ENCODE measurements around the gene ABCA5.

ABCA5 gene, protein sequence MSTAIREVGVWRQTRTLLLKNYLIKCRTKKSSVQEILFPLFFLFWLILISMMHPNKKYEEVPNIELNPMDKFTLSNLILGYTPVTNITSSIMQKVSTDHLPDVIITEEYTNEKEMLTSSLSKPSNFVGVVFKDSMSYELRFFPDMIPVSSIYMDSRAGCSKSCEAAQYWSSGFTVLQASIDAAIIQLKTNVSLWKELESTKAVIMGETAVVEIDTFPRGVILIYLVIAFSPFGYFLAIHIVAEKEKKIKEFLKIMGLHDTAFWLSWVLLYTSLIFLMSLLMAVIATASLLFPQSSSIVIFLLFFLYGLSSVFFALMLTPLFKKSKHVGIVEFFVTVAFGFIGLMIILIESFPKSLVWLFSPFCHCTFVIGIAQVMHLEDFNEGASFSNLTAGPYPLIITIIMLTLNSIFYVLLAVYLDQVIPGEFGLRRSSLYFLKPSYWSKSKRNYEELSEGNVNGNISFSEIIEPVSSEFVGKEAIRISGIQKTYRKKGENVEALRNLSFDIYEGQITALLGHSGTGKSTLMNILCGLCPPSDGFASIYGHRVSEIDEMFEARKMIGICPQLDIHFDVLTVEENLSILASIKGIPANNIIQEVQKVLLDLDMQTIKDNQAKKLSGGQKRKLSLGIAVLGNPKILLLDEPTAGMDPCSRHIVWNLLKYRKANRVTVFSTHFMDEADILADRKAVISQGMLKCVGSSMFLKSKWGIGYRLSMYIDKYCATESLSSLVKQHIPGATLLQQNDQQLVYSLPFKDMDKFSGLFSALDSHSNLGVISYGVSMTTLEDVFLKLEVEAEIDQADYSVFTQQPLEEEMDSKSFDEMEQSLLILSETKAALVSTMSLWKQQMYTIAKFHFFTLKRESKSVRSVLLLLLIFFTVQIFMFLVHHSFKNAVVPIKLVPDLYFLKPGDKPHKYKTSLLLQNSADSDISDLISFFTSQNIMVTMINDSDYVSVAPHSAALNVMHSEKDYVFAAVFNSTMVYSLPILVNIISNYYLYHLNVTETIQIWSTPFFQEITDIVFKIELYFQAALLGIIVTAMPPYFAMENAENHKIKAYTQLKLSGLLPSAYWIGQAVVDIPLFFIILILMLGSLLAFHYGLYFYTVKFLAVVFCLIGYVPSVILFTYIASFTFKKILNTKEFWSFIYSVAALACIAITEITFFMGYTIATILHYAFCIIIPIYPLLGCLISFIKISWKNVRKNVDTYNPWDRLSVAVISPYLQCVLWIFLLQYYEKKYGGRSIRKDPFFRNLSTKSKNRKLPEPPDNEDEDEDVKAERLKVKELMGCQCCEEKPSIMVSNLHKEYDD (N-terminal part only)

DNA sequence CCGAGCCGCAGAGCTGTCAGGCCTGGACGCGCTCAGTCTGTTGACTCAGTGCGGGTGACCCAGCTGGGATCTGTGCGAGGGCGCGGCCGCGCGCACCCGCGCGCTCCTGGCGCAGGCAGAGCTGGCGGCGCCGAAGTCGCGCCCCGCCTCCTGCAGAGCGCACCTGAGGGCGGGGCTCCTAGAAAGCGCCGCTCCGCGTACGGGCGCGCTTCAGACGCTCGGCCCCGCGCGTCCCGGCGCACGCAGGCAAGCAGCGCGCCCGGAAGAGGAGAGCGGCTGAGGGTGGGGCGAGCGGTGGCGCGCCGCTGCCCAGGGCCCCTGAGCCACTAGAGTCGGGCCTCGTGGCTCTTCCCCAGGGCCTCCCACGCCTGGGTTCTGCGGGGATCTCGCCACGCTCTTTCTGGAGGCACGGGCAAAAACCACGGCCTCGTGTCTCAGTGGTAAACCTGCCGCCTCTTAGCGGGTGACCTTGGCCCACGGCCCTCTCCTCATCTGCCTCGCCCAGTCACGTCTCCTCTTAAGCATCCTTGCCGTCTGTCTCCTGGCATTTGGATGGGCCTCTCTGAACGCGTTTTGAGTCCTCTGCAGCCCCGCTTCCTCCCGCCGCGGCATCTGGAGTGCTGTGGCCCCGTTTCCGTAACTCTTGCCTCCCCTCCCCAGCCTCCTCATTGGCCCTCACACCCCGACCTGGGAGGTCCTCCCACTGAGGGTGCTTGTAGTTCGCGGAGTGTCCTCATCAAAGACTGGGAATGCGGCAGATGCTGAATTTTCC, at the start of gene ABCA5:
Gene ABCA5 (minus strand): TSS at position 74 of the 772 bp plus-strand sequence. CDS start 12,718 bp downstream, outside the sequence.
- DNase-seq = peak; percentile 88

DNA sequence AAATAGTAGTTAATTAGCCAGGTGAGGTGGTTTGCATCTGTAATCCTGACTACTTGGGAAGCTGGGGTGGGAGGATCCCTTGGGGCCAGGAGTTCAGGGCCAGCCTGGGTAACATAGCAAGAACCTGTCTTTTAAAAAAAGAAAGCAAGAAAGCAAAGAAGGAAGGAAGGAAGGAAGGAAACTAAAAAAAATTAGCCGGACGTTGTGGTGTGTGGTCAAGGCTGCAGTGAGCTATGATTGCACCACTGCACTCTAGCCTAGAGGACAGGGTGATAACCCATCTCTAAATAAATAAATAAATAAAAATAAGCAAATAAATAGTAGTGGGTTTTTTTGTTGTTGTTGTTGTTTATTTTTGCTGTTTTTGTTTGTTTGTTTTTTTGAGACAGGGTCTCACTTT, 48.3 kb upstream of the ABCA5 start:
- no peak for DNase-seq

DNA sequence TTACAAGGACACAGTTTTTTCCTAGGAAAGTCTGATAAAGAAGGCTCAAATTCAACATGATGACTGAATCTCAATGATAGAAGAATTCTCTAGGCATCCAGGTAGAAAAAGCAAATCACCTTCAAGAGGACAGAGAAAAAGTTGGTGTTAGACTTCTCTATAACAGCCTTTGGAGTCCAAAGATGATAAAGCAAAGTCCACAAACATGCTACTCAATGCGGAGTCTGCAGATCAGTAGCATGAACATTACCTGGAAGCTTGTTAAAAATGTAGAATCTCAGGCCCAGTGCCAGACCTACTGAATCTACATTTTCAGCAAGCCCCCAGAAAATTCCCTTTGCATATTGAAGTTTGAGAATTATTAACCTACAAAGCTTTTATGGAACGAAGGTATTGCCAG, 46.1 kb upstream of the ABCA5 start:
- no peak for DNase-seq

DNA sequence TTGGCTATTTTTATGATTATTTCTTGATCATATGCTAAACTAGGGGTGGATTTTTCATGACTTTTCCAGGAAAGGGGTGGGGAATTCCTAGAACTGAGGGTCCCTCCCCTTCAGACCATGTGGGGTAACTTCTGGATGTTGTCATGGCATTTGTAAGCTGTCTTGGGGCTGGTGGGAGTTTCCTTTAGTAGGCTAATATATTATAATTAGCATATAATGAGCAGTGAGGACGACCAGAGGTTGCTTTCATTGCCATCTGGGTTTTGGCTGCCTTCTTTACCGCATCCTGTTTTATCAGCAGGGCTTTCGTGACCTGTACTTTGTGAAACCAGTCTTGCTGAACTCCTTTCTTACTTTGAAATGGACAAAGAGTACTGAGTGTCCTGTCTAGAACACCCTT, 40.4 kb upstream of the ABCA5 start:
- DNase-seq = no peak

DNA sequence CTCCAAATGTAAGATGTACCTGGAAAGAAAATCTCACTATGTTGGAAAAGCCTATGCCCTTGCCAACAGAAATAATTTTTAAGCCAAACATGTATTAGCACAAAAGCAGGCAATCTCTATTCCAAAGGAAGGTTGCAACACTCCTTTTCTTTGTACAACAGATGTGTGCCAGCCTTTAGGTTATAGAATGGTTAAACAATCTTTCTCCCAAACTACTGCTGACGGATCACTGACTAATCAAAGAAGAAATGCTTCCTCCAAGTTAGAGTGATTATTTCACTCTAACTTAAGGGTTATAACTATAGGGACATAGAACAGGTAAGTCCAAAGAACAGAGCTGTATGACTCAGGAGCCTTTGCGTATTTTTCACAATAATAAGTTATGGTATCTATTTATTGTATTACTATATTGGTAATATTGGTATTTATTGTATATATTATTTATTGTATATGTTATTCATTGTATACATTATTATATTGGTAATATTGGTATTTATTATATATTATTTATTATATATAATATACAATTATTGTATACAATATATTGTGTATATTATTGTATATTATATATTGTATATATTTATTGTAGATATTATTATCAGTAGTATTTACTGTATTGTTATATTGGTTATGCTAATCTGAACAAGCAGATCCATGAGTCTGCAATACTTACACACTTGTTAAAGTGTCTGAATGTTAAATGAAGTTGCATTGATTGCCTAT, 36.7 kb upstream of the ABCA5 start:
- no peak for DNase-seq

DNA sequence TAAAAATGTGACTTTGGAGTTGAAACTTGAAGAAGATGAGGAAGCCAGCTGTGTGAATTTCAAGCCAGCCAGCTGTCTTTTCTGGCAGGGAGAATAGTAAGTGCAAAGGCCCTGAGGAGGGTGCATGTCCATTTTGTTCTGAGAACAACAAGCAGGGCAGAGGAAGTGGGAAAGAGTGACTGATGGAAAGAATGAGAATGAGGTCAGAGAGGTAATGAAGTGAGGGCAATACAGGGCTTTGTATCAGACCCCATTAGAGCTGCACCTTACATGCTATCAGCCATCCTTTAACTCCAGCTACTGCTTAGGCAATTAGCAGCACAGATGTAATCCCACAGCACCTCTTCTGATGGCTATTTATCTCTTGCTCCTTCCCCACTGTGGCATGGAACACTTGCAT, 34.2 kb upstream of the ABCA5 start:
- no peak for DNase-seq

DNA sequence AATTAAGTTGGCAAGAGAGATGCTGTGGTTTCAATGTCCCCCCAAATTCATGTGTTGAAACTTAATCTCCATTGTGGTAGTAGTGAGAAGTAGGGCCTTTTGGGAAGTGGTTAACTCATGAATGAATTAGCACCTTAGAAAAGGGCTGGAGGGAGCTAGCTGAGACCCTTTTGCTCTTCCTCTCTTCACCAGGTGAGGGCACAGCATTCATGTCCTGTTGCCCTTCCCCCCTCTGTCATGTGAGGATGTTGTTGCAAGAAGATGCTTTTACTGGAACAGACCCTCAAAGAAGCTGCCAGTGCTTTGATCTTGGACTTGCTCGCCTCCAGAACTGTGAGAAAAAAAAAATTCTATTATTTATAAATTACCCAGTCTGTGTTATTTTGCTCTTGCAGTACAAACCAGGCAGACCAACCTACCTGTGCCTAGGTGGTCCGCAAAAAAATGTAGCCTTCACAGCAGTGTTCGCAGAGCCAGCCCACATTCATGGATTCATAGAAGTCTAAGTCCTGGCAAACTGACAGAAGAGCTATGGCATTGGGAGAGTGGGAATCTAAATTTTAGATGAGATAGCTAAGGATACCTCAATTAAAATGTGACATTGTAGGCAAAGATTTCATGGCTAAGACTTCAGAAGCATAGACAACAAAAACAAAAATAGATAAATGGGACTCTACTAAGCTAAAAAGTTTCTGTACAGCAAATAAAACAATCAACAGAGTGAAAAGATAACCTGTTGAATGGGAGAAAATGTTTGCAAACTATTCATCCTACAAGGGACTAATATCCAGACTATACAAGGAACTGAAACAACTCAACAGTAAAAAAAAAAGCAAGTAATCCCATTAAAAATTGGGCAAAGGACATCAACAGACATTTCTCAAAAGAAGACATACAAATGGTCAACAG, 32.0 kb upstream of the ABCA5 start:
- DNase-seq = no peak

DNA sequence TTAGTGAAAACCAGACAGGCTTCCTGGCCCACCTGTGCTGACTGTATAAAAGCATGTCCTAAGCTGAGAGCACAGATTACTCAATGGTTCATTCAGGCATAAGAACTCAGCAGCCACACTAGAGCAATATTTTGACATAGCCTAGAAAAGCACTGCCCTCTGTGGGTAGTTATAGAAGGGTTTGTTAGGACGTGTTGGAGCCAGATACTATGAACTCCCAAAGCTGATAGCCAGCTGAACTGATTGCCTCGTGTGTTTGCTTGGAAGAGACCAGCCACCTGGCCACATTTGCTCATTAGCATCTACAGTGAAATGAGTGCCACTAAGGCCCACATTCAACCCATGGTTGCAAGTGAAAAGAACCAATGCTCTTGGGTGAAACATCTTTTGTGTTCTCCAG, 30.8 kb upstream of the ABCA5 start:
- DNase-seq = no peak

DNA sequence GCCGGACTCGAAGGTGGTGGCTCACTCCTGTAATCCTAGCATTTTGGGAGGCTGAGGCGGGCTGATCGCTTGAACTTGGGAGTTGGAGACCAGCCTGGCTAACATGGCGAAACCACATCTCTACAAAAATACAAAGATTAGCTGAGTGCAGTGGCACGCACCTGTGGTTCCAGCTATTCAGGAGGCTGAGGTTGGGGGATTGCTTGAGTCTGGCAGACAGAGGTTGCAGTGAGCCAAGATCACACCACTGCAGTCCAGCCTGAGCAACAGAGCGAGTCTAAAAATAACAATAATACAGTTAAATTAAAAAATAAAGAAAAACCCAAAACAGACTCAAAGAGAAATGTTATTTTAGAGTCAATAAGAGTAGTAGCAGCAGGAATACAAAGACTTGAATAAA, 29.7 kb upstream of the ABCA5 start:
- no peak for DNase-seq

DNA sequence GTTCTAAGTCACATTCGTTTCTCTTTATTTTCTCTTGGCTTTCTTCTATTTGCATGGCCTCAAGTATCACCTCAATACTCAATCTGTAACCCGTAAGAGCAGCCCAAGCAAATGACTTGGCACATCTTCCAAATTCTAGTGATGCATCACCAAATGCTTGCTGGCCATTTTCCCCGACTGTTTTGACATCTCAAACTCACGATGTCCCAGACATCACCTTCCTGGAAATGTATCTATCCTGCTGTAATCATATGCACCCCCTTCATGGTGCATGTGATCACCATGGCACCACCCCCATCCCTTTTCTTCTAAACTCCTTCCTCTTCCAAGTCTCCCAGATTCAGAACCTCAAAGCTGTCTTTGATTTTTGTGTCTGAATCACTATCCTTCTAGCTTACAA, 24.0 kb upstream of the ABCA5 start:
- no peak for DNase-seq

DNA sequence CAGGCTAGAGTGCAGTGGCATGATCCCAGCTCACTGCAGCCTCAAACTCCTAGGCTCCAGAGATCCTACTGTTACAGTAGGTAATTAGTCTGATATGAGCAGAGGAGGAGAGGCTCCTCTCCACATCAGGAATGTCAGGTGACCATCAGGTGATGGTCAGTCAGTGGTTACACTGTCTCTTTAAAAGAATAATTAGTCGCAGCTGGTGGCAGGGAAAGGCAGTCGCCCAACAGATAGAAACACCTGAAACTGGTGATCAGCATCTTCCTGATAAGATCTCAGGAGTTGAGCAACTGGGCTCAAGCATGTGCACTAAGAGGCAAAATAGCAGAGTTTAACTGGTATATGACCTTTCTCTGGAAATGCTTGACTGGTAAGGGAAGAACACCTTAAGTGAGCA, 21.5 kb upstream of the ABCA5 start:
- DNase-seq = no peak

DNA sequence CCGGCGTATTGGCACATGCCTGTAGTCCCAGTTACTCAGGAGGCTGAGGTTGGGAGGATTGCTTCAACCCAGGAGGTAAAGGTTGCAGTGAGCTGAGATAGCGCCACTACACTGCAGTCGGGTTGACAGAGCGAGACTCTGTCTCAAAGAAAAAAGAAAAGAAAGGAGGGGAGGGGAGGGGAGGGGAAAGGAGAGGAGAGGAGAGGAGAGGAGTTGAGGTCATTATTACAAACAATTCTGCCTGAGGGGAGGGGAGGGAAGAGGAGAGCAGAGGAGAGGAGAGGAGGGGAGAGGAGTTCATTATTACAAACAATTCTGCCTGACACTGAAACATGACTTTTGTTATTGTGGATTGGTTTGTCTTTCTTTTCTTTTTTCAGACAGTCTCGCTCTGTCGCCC, 19.8 kb upstream of the ABCA5 start:
- no peak for DNase-seq

DNA sequence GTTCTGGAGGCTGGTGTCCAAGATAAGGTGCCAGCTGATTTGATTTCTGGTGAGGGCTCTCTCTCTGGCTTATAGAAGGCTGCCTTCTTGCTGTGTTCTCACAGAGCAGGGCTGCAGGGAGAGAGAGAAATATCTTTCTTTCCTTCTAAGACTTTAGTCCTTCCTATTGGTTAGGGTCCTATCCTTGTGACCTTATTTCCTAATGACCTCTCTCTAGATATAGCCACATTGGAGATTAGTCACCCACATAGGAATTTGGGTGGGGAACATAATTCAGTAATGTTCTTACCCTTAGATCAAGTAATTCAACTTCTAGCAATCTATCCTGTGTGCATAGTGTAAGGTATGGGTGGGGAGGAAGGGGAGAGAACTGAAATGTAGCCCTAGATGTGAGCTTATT, 18.0 kb upstream of the ABCA5 start:
- DNase-seq = no peak

DNA sequence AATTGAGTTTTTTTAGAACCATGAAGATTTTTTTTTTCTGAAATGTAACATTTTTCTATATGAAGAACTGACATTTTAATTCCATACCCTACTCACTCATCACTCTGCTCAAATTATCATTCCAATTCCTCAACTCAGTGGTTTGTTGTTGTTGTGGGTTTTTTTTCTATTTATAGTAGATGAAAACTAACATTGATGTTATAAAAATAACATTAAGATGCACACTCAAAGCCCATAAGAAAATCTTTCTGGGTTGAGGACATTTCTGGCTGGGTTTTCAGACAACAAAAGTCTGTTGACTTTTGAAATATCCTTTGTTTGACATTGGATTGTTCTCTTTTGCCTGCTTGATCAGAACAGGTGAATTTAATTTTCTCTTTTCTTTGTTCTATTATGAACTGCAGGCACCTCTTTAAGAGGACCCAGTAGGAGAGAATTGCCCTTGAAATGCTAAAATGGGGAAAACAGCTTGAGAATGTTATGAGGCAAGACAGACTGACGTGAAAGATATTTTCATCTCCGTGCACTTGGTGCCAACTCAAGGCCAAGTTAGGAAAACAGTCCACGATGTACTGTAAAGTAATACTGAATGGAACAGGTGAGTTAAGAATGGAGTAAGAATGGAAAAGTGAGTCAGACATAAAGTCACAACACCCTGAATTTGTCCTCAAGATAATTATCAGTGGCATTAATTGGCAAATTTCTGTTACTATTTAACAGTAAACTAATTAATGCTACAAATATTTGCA, 16.1 kb upstream of the ABCA5 start:
- no peak for DNase-seq

DNA sequence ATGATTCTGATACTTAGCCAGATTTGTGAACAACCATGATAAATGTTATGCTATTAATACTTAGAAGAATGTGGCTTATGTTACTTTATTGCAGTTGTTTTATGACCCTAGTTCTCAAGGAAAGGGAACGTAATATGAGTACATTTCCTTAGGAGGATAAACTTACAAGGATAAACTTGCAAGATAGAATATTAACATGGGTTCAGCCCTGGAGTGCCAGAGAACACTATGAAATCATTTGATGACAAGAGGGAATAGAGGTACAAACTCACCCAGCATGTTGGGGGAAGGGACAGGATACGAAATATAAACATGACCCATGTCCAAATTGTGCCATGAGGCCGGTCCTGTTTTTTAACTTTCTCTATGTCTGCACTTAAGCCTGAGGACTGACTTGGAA, 13.0 kb upstream of the ABCA5 start:
- DNase-seq = no peak

DNA sequence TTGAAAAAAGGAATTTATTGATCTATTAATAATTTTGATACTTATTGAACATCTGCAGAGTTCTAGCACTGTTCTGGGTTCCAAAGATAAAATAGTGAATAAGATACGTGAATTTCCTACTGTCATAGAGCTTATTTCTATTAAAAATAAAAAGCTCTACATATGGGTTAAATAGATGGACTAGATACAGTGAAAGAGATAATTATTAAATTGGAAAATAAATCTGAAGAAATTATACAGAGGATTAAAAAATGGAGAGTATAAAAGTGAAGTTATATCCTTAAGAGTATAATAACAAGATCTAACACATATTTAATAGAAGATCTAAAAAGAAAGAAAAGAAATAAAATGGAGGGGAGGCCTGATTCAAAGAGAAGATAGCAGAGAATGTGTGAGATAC, 10.1 kb upstream of the ABCA5 start:
- no peak for DNase-seq

DNA sequence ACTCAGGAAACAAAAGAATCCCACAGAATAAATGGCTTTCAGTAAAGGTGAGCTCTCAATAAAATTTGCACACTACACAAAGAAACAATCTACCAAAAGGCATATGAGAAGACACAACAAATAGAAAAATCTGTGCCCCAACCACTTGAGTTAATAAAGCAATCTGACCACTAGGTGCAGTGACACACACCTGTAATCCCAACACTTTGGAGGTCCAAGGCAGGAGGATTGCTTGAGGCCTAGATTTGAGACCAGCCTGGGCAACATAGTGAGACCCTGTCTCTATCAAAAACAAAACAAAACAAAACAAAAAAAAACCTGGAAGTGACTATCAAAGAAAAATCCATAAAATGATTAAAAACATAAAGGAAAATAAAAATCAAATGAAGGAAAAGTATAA, 9.6 kb upstream of the ABCA5 start:
- DNase-seq = no peak

DNA sequence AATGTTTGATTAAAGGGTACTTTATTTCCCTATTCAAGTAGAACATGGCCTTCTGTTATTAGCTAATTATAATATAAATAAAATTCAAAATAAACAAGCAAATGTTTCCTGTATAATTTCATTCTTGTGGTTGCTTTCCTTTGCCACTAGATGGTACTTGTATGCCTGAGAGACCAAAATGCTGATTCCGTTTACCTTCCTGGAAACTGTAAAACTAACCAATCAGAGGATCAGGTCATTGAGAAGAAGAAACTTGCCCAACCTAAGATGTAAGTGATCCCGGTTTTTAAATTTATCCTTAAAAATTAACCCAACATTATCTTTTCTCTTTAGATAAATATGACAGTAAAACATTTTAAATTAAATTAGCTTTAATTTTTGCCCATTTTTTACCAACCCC, 8.1 kb upstream of the ABCA5 start:
- peak; percentile 41 for DNase-seq

DNA sequence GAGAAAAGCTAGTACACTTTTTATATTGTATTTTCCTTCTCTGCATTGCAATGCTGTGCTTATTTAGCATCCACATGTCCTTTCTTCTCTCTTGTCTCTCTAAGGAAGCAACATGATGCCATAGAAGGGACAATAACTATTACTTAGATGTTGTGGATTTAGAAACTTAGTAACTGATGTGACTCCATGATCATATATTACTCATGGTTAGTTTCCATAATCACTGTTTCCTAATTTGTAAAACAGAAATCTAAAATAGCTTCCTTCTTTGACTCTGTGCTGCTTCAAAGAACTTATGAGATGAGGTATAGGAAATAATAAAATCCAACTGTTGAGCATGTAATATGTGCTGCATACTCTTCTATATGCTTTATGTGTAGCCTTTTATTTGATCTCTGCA, 6.6 kb upstream of the ABCA5 start:
- no peak for DNase-seq

DNA sequence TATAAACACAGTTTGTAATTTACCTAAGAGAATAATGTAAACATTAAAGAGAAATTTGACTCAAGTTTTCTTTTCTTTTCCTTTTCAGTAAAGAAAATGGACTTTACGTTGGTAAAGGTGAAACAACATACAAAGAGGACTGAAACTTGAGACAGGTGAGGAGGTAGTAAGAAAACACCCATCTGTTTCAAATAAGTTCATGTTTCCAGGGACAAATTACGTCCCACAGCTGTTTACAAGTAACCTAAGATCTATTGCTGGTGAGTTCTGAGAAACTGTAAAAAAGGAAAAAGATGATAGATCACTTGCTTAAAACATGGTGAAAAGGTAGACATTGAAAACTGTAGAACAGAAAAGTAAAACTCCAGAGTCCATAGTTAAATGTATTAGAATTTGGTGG, 4.8 kb upstream of the ABCA5 start:
- DNase-seq = no peak

Data from CD4-positive, alpha-beta T cell treated with Interleukin-17A for 1 hour (primary cell).